Fibroblast of villous mesenchyme (primary cell): ENCODE measurements around the gene FOXJ1. TPM values are rescaled to one million over a fixed set of nuclear protein-coding genes. Genes with fewer than 3 reads are reported as not detected.

Experiments
- DNase-seq: peaks from one replicate; pipeline ENCODE4 v3.0.0-alpha.2; 2010; ENCODE audit warnings: low read depth
- H3K4me3 ChIP-seq: 2 replicates; pipeline ENCODE4 v1.5.1; 2011; ENCODE audit warnings: low read depth, mild to moderate bottlenecking, low read length
- CTCF ChIP-seq: IDR thresholded peaks from 2 replicates; pipeline ENCODE4 v1.5.1; 2012; ENCODE audit warnings: low read depth, mild to moderate bottlenecking, low read length; ENCODE audit not compliant: insufficient read depth
- total RNA-seq: library from RNA; depleted of rRNA; stranded (reverse); fragments of >200 nt; gene quantifications from 2 replicates; pipeline ENCODE4 v1.2.3, GENCODE V29; 2012

The FOXJ1 gene
- total RNA-seq, 1 donor, result not detected

- peak overlapping the region; percentile 67 for H3K4me3 ChIP-seq
- no peak for TF ChIP-seq CTCF
- DNase-seq, result no peak
Observed at GRCh38 chr17:76140661-76141211, 309 bp downstream of the FOXJ1 start.

- TF ChIP-seq CTCF, result no peak
- no peak overlapping the region for H3K4me3 ChIP-seq
- DNase-seq, result no peak
Observed at GRCh38 chr17:76139801-76140660, 1.0 kb downstream of the FOXJ1 start.

GRCh38 chr17:76138896-76139752, 1.9 kb downstream of the FOXJ1 start:
- no peak for DNase-seq
- TF ChIP-seq CTCF, result no peak
- no peak overlapping the region for H3K4me3 ChIP-seq

- TF ChIP-seq CTCF, result no peak
- no peak overlapping the region for H3K4me3 ChIP-seq
- no peak for DNase-seq
Observed at GRCh38 chr17:76138234-76138895, 2.7 kb downstream of the FOXJ1 start.

- H3K4me3 ChIP-seq, result no peak overlapping the region
- DNase-seq, result no peak
- TF ChIP-seq CTCF, result no peak
Observed at GRCh38 chr17:76137351-76138233, 3.5 kb downstream of the FOXJ1 start.

GRCh38 chr17:76137001-76137350, 4.1 kb downstream of the FOXJ1 start:
- DNase-seq, result no peak
- no peak for TF ChIP-seq CTCF
- H3K4me3 ChIP-seq, result no peak overlapping the region
